ENCODE data around the gene PLCG2.
"Not testable (repeated sequence)": the region's sequence is repeated elsewhere in the genome, so short reads cannot be mapped to it uniquely, and the experiment has no call there.

The PLCG2 gene

DNA sequence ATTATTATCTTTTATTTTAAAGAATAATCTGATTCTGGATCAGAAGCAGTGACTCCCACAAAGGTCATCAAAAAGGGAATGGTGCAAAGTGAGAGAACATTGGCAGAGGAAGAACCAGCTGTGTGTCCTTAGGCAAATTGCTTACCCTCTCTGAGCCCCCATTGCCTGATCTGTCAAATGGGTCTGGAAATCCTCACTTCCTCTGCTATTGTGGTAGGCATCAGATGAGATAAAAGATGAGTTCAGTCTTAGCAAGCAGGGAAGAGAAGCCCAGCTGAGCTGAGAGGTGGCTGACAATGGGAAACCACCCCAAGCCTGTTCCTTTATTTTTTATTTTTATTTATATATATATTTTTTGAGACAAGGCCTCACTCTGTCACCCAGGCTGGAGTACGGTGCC is 24.2 kb upstream of the PLCG2 start:
- no peak for DNase-seq (ENCODE audit: low spot score)

DNA sequence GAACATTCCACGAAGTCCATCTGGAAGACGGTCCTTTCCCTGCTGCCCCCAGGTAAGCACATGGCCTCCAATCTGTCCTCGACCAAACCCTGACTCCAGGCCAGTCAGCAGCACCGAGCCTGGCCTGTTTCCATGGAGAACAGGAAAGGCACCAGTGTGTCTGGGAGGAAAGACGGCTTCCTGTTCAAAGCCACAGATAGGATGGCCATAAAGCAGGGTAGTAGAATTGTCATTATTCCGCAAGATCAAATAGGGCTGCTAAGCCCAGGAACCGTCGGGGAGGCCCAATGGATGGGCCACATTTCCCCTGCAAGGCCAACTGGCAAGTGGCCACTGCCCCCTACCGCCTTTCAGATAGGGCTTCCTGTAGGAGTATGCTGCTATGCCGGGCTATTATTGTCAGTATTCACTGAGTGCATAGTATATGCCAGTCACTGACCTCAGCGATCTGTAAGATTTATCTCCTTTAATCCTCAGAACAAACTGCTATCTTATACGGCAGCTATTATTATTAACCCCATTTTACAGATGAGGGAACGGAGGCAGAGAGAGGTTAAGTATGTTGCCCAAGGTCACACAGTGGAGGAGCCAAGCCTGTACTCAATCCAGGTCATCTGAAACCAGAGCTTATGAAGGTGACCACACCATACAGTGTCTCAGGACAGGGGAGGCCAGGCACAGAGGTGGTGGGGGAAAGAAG is 23.0 kb upstream of the PLCG2 start:
- DNase-seq (ENCODE audit: low spot score) = no peak

DNA sequence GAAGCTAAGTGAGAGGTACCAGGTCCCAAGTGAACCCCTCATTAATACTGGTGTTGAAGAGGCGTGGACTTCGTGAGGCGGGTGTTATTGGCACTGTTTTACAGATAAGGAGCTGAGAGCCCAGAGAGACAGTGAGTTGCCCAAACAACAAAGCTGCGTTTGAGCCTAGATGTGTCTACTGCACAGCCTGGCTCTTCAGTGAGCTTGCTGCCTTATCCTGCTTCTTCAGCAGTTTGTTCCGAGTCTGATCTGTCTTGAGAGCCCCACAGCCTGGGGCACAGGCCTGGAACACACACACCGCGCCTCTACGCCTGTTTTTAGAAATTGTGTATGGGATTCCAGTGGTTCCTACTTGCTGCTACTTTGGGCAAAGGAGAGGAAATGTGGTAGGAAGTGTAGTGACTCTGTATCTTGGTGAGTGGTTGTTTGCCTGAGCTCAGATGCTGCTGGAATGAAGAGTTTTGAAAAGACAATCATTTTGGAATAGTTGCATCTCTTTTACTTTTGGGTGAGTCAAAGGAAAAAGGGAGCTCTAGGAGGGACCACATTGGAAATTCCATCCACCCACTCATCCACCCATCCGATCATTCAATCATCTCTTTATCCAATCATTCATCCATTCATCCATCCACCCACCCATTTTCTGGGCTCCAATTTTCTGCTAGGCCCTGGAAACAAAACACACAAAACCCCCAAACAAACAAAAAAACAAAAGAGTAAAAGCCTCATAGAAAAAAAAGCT is 22.3 kb upstream of the PLCG2 start:
- no peak for DNase-seq (ENCODE audit: low spot score)

DNA sequence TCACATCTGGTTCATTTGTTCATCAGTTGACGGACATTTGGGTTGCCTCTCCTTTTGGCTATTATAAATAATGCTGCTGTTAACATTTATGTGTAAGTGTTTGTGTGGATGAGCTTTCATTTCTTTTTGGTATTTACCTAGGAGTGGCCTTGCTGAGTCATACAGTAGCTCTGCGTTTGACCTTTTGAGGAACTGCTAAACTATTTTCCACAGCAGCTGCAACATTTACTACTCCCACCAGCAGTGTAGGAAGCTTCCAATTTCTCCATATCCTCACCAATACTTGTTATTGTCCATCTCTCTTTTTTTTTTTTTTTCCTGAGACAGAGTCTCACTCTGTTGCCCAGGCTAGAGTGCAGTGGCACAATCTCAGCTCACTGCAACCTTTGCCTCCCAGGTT is 20.7 kb upstream of the PLCG2 start:
- no peak for DNase-seq (ENCODE audit: low spot score)

DNA sequence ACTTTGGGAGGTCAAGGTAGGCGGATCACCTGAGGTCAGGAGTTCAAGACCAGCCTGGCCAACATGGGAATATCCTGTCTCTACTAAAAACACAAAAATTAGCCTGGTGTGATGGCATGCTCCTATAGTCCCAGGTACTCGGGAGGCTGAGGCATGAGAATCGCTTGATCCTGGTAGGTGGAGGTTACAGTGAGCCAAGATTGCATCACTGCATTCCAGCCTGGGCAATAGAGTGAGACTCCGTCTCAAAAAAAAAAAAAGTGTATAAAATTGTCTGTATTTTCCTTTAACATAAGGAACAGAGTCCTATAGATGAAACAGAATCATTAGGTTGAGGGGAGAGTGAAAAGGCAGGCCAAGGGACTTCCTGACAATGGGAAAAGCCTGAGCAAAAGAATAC is 16.8 kb upstream of the PLCG2 start:
- not testable (repeated sequence) for DNase-seq (ENCODE audit: low spot score)

DNA sequence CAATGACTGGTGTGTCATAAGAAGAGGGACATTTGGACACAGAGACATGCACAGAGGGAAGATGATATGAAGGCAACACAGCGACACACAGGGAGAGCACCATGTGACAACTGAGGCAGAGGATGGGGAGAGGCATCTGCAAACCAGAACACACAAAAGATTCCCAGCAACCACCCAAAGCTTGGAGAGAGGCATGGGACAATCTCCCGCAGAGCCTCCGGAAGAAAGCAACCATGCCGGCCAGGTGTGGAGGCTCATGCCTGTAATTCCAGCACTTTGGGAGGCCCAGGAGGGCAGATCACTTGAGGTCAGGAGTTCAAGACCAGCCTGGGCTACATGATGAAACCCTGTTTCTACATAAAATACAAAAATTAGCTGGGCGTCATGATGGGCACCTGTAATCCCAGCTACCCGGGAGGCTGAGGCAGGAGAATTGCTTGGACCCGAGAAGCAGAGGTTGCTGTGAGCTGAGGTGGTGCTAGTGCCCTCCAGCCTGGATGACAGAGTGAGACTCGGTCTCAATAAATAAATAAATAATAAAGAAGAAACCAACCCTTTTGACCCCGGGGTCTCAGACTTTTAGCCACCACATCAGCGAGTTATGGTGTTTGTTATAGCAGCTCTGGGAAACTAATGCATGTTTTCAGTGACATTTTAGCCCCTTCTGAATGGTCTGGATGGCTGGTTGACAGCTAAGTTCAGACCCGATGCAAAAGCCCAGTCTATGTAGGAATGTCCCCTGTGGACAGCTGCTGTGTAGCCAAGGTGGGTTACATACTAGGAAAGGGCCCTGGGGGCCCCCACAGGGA is 13.8 kb upstream of the PLCG2 start:
- DNase-seq (ENCODE audit: low spot score) = no peak

DNA sequence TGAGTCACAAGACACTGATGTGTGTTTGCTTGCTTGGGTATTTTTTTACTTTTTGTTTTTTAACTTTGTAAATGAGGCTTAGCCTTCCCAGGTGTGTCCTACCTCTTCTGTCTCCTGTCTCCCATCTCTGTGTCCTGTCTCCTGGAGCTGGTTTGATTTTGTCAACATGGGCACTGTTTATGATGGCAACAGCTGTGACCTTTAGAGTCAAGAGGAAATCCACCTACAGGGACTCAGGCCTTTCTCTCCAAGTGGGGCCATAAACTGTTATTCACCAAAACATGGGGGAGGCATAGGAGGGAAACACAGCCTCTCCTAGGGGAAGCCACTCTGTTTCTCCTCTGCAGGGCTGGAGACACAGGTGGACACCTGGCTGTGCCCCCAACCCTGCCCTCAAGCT is 13.1 kb upstream of the PLCG2 start:
- no peak for DNase-seq (ENCODE audit: low spot score)

DNA sequence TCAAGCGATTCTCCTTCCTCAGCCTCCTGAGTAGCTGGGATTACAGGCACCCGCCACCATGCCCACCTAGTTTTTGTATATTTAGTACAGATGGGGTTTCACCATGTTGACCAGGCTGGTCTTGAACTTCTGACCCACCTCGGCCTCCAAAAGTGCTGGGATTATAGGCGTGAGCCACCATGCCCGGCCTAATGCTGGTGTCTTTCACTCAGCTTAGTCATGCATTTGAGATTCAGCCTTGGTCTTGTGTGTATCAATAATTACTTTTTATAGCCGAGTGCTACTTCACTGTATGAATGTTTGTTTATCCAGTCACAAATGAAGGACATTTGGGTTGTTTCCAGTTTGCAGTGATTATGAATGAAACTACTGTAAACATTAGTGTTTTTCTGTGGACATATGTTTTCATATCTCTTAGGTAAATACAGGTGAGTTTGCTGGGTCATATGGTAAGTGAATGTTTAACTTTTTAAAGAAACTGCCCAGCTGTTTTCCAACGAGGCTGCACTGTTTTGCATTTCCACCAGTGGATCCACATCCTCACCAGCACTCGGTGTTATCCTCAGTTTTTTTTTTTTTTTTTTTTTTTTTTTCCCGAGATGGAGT is 11.0 kb upstream of the PLCG2 start:
- DNase-seq (ENCODE audit: low spot score) = no peak

DNA sequence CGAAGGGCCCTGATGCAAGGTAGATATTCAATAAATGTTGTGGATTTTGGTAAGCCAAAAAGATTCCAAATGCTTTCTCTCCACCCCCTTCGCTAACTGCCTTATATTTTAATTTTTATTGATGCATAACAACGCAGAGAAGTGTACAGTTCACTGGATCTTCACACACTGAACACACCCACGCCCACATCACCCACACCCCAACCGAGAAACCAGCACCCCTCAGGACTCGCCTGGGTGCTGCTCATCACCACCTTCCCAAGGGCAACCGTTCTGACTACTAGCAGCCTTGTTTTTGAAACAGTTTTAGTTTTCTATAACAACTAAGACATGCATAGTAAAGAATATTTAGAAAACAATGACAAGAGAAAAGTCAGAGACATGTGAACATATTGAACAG is 9.1 kb upstream of the PLCG2 start:
- no peak for DNase-seq (ENCODE audit: low spot score)

DNA sequence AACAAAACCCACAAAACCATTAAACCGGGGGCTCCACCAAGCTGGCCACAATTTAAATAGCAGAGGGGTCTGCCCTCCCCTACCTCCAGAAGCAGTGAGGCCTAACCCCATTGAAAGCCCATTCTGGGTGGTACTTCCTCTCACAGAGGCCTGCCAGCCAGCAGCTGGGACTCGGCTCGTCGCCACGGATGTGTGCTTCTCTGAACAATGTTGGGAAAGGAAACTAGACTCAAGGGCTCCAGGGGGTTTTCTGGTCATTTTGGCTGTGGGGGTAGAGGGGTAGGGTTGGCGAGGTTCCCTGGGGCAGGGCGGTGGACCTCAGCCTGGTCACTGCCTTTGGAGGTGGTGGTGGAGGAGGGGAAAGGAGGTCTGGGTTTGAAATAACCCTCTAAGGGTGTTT is 4.7 kb upstream of the PLCG2 start:
- DNase-seq (ENCODE audit: low spot score) = no peak

DNA sequence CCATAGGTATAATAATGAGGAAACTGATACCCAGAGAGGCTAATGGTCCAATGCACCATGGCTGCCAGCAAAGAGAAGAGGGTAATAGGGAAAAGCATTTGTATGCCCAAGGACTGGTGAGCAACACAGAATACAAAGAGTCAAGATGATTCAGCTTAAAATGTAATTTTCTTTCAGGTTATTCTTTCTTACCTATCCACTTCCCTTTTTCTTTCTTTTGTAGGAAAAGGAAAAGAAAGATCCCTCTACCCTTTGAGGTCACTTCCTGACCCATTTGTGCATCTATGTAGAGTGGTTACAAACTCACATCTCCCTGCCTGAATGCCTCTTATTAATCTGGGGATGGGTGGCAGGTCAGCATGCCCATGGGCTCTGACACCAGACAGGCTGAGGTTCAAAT is 3.5 kb upstream of the PLCG2 start:
- DNase-seq (ENCODE audit: low spot score) = no peak

DNA sequence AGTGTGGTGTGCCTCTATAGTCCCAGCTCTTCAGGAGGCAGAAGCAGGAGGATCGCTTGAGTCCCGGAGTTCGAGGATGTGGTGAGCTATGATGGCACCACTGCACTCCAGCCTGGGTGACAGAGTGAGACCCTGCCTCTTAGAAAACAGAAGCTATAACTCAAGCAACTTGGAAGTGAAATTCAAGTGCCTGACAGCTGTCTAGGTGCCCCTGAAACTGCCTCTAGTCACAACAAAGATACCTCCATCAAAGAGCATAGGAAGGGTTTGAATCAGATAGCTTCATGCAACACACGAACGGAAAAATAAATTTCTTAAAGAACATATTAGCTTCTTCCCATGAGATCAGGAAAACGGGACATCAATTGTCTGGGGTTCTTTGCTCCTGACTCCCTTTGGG is 860 bp upstream of the PLCG2 start:
- no peak for DNase-seq (ENCODE audit: low spot score)

DNA sequence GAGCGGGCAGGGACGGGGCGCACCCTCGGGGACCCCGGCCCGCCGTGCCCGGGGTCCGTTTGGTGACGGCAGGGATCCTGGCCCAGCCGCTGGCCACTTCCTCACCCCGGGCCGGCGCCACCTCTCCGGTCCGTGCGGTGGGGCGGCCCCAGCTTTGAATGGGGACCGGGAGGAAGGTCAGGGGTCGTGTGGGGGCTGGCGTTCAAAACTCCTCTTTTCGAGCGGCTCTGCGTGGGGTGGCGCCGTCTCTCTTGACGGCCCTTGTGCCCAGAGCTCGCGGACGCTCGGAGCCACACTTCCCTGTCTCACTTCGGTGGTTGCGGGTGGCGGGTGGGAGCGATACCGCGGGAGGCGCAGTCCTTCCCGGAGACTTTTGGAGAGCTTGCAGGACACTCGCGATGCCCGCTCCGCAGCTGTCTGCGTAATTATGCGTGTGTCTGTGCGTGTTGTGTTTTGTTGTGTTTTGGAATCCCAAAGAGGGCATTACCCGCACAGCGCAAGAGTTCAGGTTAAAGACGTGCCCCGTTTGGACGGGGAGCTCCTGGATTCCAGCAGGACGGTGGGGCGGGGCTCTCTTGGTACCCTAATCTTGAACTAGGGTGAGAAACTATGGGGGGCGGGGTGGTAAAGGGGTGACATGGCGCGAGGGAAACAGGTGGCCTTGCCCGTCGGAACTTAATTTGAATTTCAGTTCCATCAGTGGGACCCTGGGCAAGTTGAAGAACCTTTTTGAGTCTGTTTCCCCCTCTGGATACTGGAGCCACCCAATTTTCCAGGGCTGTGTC is 637 bp downstream of the PLCG2 start:
- DNase-seq (ENCODE audit: low spot score) = no peak

DNA sequence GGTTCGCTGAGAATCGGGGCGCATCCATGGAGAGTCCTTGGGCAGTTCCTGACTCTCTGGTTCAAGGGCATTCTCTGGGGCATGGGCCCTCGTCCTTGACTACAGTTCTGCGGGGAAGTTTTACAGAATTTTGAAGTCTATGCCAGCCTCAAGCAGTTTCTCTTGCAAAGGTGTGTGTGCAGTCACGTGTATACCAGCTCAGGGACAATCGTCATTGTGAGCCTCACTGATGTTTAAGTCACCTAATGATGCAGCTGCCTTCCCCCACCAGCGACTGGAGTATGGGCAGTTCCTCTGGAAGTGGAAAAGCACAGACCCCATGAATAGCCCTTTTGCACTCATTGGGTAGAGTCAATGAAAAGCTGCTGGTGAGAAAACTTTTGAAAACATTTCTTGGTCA is 1.3 kb downstream of the PLCG2 start:
- DNase-seq (ENCODE audit: low spot score) = no peak

DNA sequence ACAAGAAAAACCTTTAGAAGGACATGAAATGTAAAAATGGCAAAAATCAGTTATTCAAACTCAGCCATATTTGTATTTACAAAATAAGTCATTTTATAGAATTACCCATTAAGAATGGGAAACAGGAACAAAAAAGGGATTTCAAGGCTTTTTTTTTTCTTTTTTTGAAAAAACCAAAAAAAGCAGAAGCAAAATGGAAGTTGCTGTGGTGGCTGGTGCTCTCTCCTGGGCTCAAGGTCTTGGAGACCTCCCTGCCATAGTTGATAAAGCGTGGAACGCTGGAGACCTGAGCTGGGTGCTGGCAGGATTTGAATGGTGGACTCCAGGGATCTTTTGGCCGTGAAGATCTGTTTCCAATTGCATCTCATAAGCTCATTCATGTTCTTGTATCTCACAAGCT is 3.1 kb downstream of the PLCG2 start:
- DNase-seq (ENCODE audit: low spot score) = no peak

DNA sequence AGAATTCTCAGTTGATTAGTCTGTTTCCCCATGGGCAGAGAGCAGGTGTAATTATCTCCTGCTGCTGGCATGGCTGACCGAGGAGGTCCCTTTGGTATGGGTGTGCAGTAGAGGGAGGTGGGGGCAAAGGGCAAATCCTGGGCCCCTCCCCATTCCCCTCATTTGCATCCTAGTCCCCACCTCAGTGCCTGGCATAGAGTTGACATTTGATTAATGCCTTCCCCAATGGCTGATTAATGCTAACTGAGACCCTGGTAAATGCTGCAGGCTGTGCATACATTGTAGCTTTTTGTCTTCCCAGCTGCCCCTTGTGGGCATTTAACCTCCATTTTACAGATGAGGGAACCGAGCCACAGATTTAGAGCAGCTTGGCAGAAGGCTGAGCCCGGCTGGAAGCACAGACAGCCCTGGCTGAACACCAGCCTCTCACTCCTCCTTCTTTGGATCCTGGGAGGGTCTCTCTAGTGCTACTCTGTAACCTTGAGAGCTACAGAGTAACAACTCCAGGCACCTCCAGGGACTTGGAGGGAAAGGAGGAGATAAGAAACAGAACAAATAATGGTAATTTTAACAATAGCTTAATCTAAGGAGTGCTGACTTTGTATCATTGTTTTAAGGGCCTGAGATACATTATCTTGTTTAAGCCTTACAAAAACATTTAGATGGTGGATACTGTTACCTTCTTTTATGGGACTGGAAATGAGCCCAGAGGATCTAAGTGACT is 5.1 kb downstream of the PLCG2 start:
- no peak for DNase-seq (ENCODE audit: low spot score)

DNA sequence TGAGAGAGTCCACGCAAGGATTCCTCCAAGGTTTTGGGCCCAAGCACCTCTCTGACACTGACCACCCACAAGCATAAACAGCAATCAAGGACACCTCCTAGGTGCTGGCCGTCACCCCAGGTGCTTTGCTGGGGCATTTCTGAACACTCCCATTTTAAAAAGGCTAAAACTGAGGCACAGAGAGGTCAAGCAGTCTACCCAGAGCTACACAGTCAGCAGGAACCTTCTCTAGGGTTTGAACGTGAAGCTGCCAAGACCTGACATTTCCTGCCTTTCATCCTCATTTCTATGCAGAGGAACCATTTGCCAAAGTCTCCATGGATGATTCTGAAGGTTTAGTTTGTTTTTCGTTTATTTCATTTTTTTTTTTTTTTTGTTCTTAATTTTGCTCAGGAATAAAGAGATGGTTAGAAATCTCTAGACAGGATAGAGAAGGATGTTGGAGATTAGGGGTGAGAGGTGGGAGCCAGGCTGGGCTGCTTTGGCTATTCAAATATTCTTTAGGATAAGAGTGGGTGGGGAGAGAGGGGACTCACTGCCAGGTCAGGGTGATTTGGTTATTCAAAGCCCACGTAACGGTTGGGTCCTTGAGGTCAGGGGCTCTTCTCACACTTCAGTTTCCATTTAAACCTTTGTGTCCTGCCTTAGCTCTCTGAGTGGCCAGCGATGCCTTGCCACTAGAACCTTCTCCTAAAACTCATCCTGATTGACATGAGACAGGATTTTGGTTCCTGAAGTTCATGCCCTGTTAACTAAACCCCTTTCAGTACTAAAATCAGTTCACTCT is 6.2 kb downstream of the PLCG2 start:
- DNase-seq (ENCODE audit: low spot score) = no peak

DNA sequence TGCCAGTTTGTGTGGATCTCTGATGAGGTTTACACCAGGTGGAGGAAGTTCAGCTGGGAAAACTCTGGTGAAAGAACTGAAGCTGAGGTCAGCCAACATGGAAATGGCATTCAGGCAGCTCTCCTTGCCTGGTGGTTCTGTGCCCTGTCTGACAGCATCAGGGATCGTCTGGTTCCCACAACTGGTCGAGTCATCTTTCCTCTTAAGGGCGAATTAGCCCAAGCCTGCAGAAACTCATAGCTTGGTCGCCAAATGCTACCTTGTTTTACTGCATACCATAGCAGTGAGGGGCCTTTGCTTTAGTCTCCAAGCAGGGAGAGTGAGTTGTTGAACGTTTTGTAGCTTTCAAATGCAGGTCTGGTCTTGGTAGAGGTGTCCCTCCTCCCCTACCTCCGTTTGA is 7.2 kb downstream of the PLCG2 start:
- DNase-seq (ENCODE audit: low spot score) = no peak

DNA sequence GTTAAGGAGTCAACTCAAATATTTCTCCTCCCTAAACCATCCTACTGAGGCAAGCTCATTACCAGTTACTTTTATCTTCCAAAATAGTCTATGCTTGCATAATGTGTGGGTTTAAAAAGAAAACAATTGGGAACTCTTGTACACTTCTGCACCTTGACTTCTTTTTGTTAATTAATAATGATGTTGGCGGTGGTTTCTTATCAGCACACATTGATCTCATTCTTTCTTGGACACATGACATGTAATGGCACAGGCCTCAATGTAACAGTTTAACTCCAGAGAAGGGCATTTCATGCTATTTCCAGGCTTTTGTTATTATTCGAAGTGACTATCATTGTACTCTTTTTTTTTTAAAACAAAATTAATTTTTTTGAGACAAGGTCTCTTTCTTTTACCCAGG is 7.8 kb downstream of the PLCG2 start:
- DNase-seq (ENCODE audit: low spot score) = no peak

DNA sequence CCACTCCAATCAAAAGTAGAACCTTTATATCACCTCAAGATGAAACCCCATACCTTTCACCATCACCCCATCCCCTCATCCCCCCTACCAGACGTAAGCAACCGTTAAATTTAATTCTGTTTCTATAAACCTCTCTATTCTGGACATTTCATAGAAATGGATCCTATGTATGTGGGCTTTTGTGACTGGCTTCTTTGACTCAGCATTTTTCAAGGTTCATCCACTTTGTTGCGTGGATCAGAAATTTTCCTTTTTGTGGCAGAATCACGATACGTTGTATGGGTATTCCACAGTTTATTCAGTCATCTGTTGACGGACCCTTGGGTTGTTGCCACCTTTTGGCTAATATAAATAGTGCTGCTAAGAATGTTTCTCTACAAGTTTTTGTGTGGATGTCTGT is 8.6 kb downstream of the PLCG2 start:
- no peak for DNase-seq (ENCODE audit: low spot score)
